MM.1S (cell line): ENCODE data around the gene AMZ1.

Source experiments
- CTCF ChIP-seq: fragments of 300-600 bp; sonication (generic); IDR thresholded peaks from 2 replicates; pipeline ENCODE4 v1.5.1; 2016; ENCODE audit warnings: antibody characterized with exemption, low read length, mixed read lengths
- EZH2phosphoT487 ChIP-seq: fragments of 300-600 bp; sonication (generic); IDR thresholded peaks from 2 replicates; pipeline ENCODE4 v1.6.1; 2018; ENCODE audit warnings: antibody characterized with exemption, low read length

GRCh38 chr7:2646336-2646679 is 41.7 kb upstream of the AMZ1 start:
- TF ChIP-seq CTCF, result no peak
- no peak for TF ChIP-seq EZH2phosphoT487
